Nephron (organoid): ENCODE data around the gene ACBD6.

ENCODE experiments used
- H3K27ac Mint-ChIP-seq, 3 experiments: 2 replicates each; pipeline ENCODE4 v1.8.0; 2020; ENCODE audit warnings: mixed read lengths in 3 of 3, mild to moderate bottlenecking in 2 of 3, moderate library complexity in 1 of 3
- H3K27me3 Mint-ChIP-seq: 2 replicates; pipeline ENCODE4 v1.8.0; 2021; ENCODE audit warnings: low read depth, mild to moderate bottlenecking, moderate library complexity, mixed read lengths
- H3K36me3 Mint-ChIP-seq: 2 replicates; pipeline ENCODE4 v1.8.0; 2020; ENCODE audit warnings: low read depth, mixed read lengths
- H3K4me1 Mint-ChIP-seq: 2 replicates; pipeline ENCODE4 v1.8.0; 2020; ENCODE audit warnings: mixed read lengths
- H3K4me3 Mint-ChIP-seq, 3 experiments: 2 replicates each; pipeline ENCODE4 v1.8.0; 2020; ENCODE audit warnings: mild to moderate bottlenecking in 3 of 3, mixed read lengths in 3 of 3, moderate library complexity in 2 of 3
- H3K9me3 Mint-ChIP-seq: 2 replicates; pipeline ENCODE4 v1.8.0; 2020; ENCODE audit warnings: mixed read lengths
- CTCF ChIP-seq, 3 experiments: fragments of 200-600 bp; sonication (generic); IDR thresholded peaks; one replicate each; pipeline ENCODE4 v1.5.0; 2021; ENCODE audit warnings: antibody characterized with exemption in 3 of 3; ENCODE audit not compliant: unreplicated experiment in 3 of 3

ACBD6 gene

GRCh38 chr1:180498594-180498993, 3.8 kb downstream of the ACBD6 start:
- no peaks in the 10 kb centered on the region for H3K9me3 Mint-ChIP-seq
- H3K27me3 Mint-ChIP-seq, result no peaks in the 10 kb centered on the region
- no peak overlapping the region for H3K4me3 Mint-ChIP-seq
- H3K4me1 Mint-ChIP-seq, result peaks cover 34% of the 10 kb centered on the region
- no peak for TF ChIP-seq CTCF (IDR thresholded peaks at IDR 0.05; ENCODE audit: unreplicated experiment in 3 of 3)
- H3K27ac Mint-ChIP-seq, result no peak overlapping the region
- peaks cover 19% of the 10 kb centered on the region for H3K36me3 Mint-ChIP-seq

GRCh38 chr1:180497826-180498225, 4.6 kb downstream of the ACBD6 start:
- TF ChIP-seq CTCF (IDR thresholded peaks at IDR 0.05; ENCODE audit: unreplicated experiment in 3 of 3), result no peak
- H3K27ac Mint-ChIP-seq, result no peak overlapping the region
- peaks cover 24% of the 10 kb centered on the region for H3K36me3 Mint-ChIP-seq
- H3K4me1 Mint-ChIP-seq, result peaks cover 27% of the 10 kb centered on the region
- no peaks in the 10 kb centered on the region for H3K9me3 Mint-ChIP-seq
- H3K4me3 Mint-ChIP-seq, result no peak overlapping the region
- no peaks in the 10 kb centered on the region for H3K27me3 Mint-ChIP-seq

DNA sequence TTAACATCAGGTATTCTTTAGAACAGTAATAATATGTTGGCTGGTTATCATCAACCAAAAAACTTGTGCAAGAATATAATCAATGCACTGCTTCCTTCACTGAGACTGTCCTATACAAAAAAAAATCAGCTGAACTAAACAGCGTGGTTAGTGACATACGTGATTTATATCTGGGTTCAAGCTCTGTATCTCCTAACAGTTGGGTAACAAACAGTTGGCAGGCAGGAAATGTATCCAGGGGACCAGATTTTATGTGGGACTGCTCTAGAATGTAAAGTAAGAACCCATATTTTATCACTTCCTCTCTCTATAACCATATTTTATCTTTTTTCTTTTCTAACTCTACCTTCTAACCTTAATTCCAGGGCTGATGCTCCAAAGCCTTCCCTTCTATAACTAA, 8.0 kb downstream of the ACBD6 start:
- H3K27ac Mint-ChIP-seq, result no peak overlapping the region
- H3K27me3 Mint-ChIP-seq, result no peaks in the 10 kb centered on the region
- no peaks in the 10 kb centered on the region for H3K9me3 Mint-ChIP-seq
- H3K4me1 Mint-ChIP-seq, result peaks cover 4% of the 10 kb centered on the region
- no peak for TF ChIP-seq CTCF (IDR thresholded peaks at IDR 0.05; ENCODE audit: unreplicated experiment in 3 of 3)
- H3K36me3 Mint-ChIP-seq, result peaks cover 25% of the 10 kb centered on the region
- no peak overlapping the region for H3K4me3 Mint-ChIP-seq

DNA sequence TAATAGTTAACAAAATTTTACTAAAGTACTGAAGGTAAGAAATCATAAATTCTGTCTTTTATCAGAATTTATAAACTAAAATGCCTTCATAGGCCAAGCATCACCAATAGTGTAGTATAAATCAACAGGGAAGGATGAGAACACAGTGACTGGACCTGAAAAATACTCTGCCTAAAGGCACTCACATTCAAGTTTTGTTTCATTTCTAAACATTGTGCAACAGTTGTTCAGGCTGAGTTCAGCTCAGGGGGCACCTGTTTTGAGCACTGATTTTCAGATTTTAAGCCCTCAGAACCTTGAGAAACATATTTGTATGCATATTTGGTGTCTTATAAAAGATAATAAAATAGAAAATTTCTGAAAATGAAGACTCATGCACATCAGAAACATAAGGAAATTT, 12.4 kb downstream of the ACBD6 start:
- no peak for TF ChIP-seq CTCF (IDR thresholded peaks at IDR 0.05; ENCODE audit: unreplicated experiment in 3 of 3)
- Mint-ChIP-seq H3K4me3 (no peak overlapping the region), H3K27ac (no peak overlapping the region), H3K27me3 (no peaks in the 10 kb centered on the region), H3K36me3 (peaks cover 45% of the 10 kb centered on the region), H3K9me3 (no peaks in the 10 kb centered on the region), H3K4me1 (no peaks in the 10 kb centered on the region)

- Mint-ChIP-seq H3K27ac (no peak overlapping the region), H3K27me3 (no peaks in the 10 kb centered on the region), H3K9me3 (no peaks in the 10 kb centered on the region), H3K36me3 (peaks cover 39% of the 10 kb centered on the region), H3K4me3 (no peak overlapping the region), H3K4me1 (no peaks in the 10 kb centered on the region)
- TF ChIP-seq CTCF (IDR thresholded peaks at IDR 0.05; ENCODE audit: unreplicated experiment in 3 of 3), result no peak
Observed at GRCh38 chr1:180489313-180489712, 13.1 kb downstream of the ACBD6 start.

- no peak overlapping the region for H3K4me3 Mint-ChIP-seq
- TF ChIP-seq CTCF (IDR thresholded peaks at IDR 0.05; ENCODE audit: unreplicated experiment in 3 of 3), result no peak
- H3K27me3 Mint-ChIP-seq, result no peaks in the 10 kb centered on the region
- H3K36me3 Mint-ChIP-seq, result peaks cover 38% of the 10 kb centered on the region
- no peak overlapping the region for H3K27ac Mint-ChIP-seq
- H3K4me1 Mint-ChIP-seq, result no peaks in the 10 kb centered on the region
- no peaks in the 10 kb centered on the region for H3K9me3 Mint-ChIP-seq
Observed at GRCh38 chr1:180488661-180489060, 13.7 kb downstream of the ACBD6 start.
